RWPE1 (cell line): ENCODE data around the gene PRDM11.

ENCODE experiments used
- CTCF ChIA-PET: fragments of 350-600 bp; sonication (Branson Sonifier 250); formaldehyde crosslinking; extraction: SDS; loops from one replicate; lab custom pipeline; 2021; lab: Yijun Ruan, JAX
- POLR2A ChIA-PET: fragments of 400-600 bp; formaldehyde crosslinking; extraction: SDS; loops from one replicate; lab custom pipeline; 2020; ENCODE audit warnings: antibody characterized with exemption; ENCODE audit not compliant: low non-redundant PET; lab: Yijun Ruan, JAX
- DNase-seq: peaks from one replicate; pipeline ENCODE4 v3.0.0; 2012; ENCODE audit warnings: low spot score
- H3K27ac ChIP-seq: fragments of 450-650 bp; 2 replicates; pipeline ENCODE4 v1.5.1; 2017
- TF ChIP-seq, protein P1 (sequence below): fragments of 450-650 bp; conservative IDR thresholded peaks from 2 replicates; pipeline ENCODE4 v1.5.1; 2017; ENCODE audit warnings: low read depth, mild to moderate bottlenecking

The PRDM11 gene

DNA sequence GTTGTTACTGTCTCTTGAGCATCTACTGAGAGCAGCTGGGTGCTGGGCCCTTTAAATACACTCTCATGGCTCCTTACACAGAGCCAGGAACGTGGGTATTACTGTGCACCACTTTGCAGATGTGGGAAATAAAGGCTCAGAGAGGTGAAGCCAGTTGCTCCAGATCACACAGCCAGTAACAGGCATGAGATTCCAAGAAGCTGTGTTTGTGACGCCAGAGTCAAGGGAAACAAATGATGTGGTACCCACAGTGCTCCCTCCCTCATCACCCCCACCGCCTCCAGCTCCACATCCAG is 1.4 kb upstream of the PRDM11 start:
- TF ChIP-seq, protein P1, sequence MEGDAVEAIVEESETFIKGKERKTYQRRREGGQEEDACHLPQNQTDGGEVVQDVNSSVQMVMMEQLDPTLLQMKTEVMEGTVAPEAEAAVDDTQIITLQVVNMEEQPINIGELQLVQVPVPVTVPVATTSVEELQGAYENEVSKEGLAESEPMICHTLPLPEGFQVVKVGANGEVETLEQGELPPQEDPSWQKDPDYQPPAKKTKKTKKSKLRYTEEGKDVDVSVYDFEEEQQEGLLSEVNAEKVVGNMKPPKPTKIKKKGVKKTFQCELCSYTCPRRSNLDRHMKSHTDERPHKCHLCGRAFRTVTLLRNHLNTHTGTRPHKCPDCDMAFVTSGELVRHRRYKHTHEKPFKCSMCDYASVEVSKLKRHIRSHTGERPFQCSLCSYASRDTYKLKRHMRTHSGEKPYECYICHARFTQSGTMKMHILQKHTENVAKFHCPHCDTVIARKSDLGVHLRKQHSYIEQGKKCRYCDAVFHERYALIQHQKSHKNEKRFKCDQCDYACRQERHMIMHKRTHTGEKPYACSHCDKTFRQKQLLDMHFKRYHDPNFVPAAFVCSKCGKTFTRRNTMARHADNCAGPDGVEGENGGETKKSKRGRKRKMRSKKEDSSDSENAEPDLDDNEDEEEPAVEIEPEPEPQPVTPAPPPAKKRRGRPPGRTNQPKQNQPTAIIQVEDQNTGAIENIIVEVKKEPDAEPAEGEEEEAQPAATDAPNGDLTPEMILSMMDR, result no peak
- no peak for DNase-seq
- CTCF ChIA-PET, result interaction anchor here (0.6 kb wide), 1 partner anchor 166 kb away, joined by 3 read pairs; no protein-coding TSS in a partner anchor
- POLR2A ChIA-PET, result no interaction called here
- no peak overlapping the region for H3K27ac ChIP-seq

DNA sequence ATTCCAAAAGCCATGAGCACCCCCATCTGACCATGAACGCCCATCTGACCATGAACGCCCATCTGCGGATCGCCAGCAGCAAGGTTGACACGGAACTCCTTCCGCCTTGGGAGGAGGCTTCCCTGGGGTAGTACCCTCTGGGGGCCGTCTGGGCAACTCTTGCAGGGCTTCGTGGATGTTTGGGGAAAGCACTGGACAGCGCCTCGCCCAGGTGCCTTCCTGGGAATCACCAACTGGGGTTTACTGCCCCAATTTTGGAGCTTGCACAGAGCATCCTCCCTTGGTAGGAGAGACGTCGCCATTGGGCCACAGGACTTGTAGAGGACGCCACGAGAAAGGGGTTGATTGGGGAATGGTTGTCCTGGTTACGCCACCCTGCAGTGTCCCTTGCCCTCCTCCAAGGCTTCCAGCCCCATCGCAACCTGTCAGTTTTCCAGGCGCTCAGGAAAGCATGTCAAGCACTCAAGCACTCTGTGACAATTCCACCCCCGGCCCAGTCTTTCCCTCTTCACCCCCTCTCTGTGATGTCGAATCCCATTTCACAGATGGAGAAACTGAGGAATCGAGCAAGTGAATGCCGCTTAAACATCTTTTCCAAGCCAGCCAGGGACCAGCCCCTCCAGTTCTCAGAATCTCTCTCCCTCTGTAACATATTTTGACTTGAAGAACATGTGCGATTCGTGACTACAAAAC is 914 bp upstream of the PRDM11 start:
- H3K27ac ChIP-seq, result peak overlapping the region; percentile 95
- no peak for DNase-seq
- CTCF ChIA-PET, result no interaction called here
- TF ChIP-seq, protein P1, result no peak
- POLR2A ChIA-PET, result no interaction called here

DNA sequence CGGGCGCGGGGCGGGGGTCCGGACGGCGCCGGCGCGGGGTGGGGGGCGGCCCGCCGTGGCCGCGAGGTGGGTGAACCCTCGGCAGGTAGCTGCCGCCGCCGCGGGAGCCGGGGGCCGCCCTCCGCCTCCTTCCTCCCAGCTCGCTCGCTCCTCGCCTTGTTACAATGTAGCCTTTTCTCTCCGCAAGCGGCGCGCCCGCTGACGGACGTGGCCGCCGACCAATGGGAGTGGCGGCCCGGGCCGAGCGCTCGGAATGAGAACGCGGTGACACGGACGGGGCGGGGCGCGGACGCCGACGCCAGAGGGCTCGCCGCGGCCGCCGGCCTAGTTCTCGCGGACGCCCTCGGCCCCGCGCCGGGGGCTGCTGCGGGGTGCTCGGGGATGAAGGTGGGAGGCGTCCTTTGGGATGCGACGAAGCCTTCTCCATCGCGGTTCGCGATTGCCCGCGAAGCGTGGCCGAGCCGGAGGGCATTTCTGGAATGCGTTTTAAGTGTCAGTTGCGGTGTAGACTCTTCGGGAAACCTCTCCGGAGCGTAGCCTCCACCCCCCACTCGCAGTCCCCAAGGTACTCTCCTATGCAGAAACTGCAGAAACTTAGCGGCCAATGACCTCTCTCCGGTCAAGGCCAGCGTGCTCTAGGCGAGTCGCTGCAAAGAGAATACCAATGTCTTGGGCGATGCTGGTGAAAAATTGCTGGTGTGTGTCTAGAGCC is 734 bp downstream of the PRDM11 start:
- peak; percentile 99 for DNase-seq
- H3K27ac ChIP-seq, result peak overlapping the region; percentile 95
- POLR2A ChIA-PET, result interaction anchor here (1.0 kb wide), 1 partner anchor 33 kb away, joined by 8 read pairs; no protein-coding TSS in a partner anchor
- TF ChIP-seq, protein P1, result no peak
- CTCF ChIA-PET, result interaction anchor here (0.5 kb wide), 1 partner anchor 188 kb away, joined by 3 read pairs; no protein-coding TSS in a partner anchor

DNA sequence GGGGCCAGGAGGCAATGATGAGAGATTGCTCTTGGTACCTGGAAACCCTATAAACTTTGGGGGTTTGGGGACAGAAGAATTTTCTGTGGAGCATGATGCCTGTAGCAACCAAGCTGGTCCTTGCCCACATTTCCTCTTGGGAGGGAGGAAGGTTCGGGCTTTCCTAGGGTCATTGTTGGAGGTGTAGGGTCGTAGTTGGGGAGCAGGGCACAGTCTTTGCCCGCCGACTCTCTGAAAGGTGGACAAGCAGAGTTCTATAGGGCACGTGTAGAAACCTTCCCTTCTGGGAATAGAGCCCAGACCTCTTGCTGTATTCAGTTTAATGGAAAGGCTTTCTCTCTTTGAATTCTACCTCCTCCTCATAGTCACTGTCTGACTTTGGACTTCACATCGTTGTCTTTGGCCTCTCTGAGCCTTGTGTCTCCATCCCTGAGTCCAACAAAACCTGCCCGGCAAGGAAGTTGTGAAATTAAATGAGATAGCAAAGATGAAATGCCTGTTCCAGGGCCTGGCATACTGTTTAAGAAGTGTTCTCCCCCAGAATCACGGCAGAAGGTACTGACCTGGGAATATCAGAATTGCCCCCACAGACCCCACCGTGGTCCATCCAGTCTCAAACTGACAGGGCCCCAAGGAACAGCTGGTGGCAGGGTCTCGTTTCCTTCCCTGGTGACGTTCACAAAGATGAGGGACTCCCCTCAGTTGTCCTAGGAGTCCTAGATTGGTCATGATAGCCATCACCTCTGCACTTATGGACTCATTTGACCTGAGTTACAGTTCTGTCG is 1.6 kb downstream of the PRDM11 start:
- POLR2A ChIA-PET, result no interaction called here
- no peak for DNase-seq
- CTCF ChIA-PET, result interaction anchor here (0.7 kb wide), 1 partner anchor 101 kb away, joined by 3 read pairs; no protein-coding TSS in a partner anchor
- TF ChIP-seq, protein P1, result no peak
- H3K27ac ChIP-seq, result peak overlapping the region; percentile 95

DNA sequence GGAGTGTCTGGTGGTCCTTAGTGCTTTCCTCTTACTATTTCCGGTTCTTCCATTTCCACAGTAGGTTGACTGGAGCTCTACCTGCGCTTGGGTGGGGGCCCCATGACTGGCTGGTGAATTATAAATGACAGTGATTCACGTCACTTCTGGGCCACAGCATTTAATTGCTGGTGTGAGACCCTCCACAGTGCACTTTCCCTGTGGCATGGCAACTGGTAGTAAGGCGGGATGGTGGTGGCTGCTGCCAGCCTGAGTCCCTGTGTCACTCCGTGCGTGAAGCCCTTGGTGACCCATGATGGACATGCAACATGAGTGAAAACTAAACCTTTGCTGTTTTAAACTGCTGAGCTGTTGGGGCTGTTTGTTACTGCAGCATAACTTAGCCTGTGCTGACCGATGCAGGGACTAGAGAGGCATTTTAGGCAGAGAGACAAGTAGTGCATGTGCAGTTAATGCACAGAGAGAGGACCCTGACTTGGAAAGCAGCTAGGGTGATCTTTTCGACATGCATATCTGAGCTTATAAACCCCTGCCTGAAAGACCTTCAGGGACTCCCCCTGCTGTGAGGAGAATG is 3.1 kb downstream of the PRDM11 start:
- CTCF ChIA-PET, result no interaction called here
- DNase-seq, result no peak
- TF ChIP-seq, protein P1, result no peak
- POLR2A ChIA-PET, result no interaction called here
- no peak overlapping the region for H3K27ac ChIP-seq

DNA sequence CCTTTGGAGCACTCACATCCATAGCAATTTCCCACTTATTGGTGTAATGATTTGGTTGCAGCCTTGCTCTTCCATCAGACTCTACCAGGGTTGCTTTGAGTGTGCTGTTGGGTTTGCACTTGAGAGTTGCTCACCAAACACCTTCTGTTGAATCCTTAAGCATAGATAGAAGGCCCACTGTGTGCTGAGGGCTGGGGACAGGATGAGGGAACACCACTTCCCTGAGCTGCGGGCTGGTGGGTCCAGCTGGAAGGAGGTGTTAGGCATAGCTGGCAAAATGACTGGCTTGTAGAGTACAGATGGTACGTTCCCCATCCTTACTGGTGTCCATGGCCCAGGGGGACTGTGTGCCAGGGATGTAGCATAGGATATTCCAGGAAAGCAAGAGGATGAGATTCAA is 3.9 kb downstream of the PRDM11 start:
- TF ChIP-seq, protein P1, result no peak
- DNase-seq, result no peak
- ChIA-PET POLR2A (no interaction called here), CTCF (interaction anchor here (0.7 kb wide), 1 partner anchor 492 kb away, joined by 4 read pairs; no protein-coding TSS in a partner anchor)
- H3K27ac ChIP-seq, result no peak overlapping the region
